GM12878 (cell line): ENCODE data around the gene TCERG1L.

Source experiments
- POLR2AphosphoS2 ChIP-seq: IDR thresholded peaks from 2 replicates; pipeline ENCODE4 v1.6.1; 2011; ENCODE audit warnings: low read depth, mild to moderate bottlenecking, low read length, improper control_type of control experiment, moderate library complexity
- POLR2AphosphoS5 ChIP-seq: IDR thresholded peaks from 2 replicates; pipeline ENCODE4 v1.6.1; 2011; ENCODE audit warnings: mild to moderate bottlenecking, low read length, inconsistent platforms

DNA sequence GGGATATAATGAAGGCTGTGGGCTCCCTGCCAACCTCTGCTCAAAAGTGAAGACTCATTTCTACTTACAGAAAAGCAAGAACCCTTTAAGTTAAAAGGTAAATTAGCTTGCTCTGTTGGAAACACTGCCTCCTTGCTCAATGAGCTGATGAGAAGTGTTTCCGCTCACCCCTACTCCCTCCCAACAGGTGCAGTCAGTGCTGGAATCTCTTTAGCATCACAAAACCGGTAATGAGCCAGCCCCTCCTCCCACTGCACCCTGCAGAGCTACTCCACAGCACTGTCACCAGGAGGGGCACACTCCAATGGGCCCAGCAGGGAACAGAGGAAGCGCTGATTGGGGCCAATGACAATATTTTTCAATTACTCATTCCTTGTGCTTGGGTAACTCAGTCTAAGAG, 262.5 kb downstream of the TCERG1L start:
- TF ChIP-seq POLR2AphosphoS5 (no peak), POLR2AphosphoS2 (no peak)
